NCI-H524 treated with DMSO at 0.1 percent for 48 hours (cell line): ENCODE results near the gene KRCC1.
"Not testable (repeated sequence)": the region's sequence is repeated elsewhere in the genome, so short reads cannot be mapped to it uniquely, and the experiment has no call there.

Experiments used
- DNase-seq: peaks from one replicate; lab custom pipeline; 2025; lab: John Stamatoyannopoulos, UW

KRCC1 gene

DNA sequence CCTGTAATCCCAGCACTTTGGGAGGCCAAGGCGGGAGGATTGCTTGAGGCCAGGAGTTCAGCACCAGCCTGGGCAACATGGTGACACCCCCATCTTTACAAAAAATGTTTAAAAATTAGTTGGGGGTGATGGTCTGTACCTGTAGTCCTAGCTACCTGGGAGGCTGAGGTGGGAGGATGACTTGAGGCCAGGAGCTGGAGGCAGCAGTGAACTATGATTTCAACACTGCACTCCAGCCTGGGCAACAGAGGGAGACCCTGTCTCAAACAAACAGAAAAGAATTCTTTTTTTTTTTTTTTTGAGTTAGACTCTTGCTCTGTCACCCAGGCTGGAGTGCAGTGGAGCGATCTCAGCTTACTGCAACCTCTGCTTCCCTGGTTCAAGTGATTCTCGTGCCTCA, 55.1 kb downstream of the KRCC1 start:
- DNase-seq = not testable (repeated sequence)

GRCh38 chr2:87996570-87996969, 59.0 kb downstream of the KRCC1 start:
- no peak for DNase-seq

GRCh38 chr2:87995756-87996155, 59.8 kb downstream of the KRCC1 start:
- DNase-seq = no peak

GRCh38 chr2:87994304-87994850, 61.2 kb downstream of the KRCC1 start:
- not testable (repeated sequence) for DNase-seq

DNA sequence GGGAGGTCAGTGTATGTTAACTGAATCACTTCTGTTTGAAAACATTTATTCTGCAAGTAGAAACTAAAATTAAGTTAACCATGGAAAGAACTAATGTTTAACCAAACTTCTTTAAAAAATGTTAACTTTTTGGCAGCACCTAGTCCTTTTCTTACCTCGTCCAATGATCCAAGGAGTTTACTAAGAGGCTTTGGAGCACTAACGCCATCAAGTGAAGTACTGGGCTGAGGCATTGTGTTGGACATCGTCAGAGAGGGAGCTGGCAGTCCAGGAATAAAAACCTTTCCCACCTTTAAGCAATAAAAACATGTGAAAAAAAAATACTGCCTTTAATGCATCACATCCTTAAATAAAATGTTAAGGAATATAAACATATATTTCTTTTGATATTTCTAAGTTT, 63.0 kb downstream of the KRCC1 start:
- not testable (repeated sequence) for DNase-seq

GRCh38 chr2:87987473-87987872, 68.1 kb downstream of the KRCC1 start:
- not testable (repeated sequence) for DNase-seq

- DNase-seq = not testable (repeated sequence)
Measured at GRCh38 chr2:87985902-87986301, 69.7 kb downstream of the KRCC1 start.

DNA sequence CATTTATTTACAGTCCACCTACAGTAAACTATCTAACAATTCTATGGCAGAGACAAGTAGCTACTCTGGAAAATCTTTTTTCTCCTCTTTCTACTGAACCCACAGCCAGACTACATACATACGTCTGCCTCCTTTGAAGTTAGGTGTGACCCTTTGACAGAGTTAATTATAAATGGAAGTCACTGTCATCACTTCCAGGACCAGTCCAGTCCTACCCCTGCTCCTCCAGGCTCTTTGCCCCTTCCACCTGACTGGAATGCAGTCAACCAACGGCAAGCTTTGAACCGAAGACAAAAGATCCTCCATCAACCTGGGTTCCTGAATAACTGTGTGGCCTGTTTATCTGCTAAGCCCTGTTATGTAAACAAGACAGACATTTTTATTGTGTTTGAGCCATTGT, 74.4 kb downstream of the KRCC1 start:
- not testable (repeated sequence) for DNase-seq
